CD4-positive, alpha-beta T cell treated with Interleukin-17A for 1 hour (primary cell): ENCODE data around the gene MN1.

ENCODE experiments used
- DNase-seq: peaks from one replicate; pipeline ENCODE4 v3.0.0-alpha.2; 2020

The MN1 gene

GRCh38 chr22:27731621-27732020 lies 69.9 kb downstream of the MN1 start:
- DNase-seq = no peak

DNA sequence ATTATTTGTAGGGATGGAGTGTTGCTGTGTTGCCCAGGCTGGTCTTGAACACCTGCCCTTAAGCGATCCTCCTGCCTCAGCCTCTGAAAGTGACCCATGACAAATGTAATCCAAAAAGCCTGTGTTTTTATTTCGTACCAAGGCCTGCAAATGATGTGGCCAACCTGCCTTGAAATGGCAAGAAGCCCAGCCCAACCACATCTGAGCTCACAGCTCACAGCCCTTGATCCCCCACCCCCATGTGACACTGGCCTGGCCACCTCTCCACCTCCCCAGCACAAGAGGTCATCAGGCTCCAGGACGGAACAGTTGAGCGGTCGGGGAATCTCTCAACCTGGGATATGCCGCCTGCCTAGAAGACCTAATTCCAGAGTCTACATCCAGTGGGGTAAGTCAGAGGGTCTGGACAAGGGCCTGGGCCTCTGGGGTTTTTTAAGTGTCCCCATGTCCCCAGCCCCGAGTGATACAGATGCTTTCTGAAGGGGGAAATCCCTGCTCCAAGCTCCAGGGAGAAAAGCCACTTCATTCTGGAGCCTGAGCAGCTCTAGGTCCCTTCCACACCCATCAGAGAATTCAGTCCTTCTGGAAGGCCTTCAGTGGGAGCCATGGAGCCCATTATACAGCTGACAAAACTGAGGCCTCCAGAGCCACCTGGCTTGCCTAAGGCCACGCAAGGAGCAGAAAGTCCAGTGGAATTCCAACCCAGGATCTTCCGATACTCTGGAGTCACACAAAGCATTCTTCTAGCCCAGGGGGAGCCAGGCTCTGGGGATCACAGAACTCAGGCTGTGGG lies 70.7 kb downstream of the MN1 start:
- no peak for DNase-seq

GRCh38 chr22:27729246-27729645 lies 72.3 kb downstream of the MN1 start:
- DNase-seq = no peak

DNA sequence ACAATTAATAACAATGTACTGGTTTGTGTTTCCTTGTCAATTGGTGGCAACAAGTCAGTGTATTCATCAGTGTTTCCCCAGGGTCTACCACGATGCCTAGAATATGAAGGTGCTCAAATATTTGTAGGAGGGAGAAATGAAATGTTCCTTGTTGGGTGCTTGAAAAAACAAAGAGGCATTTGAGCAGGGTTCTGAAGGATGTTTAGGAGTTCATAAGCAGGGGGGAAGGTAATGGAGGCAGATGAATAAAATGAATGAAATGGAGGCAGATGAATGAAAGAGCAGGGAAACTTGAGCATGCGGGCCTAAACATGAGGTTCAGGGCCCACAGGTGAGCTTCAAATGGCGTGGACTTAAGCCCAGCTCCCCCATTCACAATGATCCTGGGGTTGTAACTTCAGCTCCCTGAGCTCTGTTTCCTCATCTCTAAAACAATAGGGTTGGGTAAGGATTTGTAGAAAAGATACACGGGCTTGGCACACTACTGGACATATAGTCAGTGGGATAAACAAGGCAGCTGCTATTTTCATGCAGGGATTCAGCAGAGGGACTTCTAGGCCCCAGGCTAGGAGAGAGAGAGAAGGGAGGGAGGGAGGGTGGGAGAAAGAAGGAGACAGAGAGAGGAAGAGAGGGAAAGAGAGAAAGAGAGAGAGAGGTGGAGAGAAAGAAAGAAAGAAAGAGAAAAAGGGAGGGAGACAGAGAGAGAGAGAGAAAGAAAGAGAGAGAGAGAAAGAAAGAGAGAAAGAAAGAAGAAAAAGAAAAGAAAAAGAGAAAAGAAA lies 73.7 kb downstream of the MN1 start:
- DNase-seq = no peak

DNA sequence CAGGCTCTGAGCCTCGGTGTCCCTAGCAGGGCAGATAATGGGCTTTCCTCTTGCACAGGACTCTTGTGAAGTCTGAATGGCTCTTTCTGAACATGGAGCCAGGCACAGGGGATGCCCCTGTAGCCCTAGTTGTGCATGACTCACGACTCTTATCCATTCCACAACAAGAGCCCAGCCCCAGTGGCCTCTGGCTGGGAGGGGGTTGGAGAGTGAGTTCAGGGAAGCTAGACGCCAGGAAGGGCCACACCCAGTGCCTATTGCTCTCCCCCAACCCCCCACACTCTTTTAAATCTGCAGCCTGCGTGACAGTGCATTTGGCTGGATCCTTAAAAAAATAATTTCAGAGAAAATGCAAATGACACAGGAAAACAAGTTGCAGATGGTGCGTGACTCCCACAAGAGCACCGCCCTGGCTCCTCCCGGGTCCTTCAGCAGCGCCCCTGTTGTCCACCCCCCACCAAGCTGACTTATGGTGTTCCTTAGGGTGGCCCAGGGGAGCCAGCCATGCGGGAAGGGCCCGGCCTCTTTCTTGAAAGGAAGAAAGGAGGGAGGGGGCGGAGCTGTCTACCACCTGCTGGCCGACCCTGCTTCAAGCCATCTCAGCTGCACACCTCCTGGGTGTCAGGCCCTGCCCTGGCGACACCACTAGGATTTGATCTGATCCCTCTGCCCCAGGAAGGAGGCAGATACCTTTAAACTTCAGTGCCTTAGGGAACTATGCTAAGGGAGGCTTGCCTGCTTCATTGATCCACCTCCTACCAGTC lies 74.7 kb downstream of the MN1 start:
- DNase-seq = no peak

- no peak for DNase-seq
Measured at GRCh38 chr22:27726331-27726685, 75.2 kb downstream of the MN1 start.

- DNase-seq = no peak
Measured at GRCh38 chr22:27725661-27726060, 75.9 kb downstream of the MN1 start.

DNA sequence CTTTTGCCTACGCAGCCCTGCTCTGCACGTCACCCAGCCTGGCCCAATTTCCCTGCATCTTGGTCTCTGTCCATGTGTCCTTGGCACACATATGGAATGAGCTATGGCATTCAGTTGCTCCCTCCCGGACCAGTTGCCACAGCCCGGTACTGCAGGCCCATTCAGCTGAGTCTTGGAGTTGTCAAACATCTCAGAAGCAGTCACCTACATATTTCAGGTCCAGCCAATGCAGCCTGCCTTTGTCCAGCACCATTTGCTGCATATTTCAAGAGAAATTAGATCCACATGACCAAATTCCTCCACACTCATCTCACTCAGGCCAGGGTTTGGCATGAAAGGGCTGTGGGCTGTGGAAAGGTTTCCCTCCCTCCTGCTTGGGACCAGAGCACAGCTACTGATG lies 76.8 kb downstream of the MN1 start:
- no peak for DNase-seq

DNA sequence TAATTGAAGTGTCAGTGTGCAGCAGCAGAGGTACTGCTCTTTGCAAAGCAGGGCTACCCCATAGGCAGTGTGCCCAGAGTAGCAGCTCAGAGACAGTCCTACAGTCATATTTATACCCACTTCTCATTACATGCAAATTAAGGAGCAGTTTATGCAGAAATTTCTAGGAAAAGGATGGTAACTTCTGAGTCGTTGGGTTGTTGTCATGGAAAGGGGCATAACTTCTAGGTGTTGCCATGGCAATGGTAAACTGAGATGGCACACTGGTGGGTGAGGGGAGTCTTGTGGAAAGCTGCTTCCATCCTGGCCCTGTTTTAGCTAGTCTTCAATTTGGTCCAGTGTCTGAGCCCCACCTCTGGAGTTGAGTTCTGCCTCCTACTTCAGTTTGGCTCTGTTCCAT lies 77.4 kb downstream of the MN1 start:
- no peak for DNase-seq

DNA sequence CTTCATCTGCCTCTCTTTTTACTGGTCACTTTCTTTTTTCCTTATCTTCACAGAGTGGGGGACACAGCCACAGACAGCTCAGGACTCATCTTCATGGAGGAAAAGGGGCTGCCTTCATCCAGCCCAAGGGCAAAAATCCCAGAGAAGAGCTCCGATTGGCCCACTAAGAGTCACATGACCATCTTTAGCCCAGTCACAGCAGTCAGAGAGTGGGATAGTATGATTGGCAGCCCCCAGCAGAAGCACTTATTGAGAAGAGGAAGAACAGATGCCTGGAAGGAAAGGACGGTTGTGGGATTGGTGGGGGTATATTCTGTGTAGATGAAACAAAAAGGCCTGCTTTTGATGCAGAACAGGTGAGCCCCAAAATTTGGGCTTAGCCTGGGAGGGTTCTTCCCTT lies 77.8 kb downstream of the MN1 start:
- no peak for DNase-seq

DNA sequence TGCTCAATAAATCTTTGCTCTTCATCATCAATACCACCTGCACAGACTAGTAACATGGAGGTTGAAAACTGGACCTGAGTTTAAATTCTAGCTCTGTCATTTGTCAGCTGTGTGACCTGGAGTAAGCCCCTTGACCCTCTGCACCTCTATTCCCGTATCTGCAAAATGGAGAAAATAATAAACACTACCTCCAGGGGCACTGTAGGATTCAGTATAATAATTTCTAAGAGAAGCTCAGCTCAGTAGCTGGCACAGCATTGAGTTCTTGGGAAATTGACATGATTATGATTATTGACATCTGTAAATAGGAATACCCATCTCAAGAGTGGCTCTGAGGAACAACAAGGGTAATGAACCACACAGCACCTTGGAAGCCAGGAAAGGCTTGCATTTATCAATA lies 78.4 kb downstream of the MN1 start:
- no peak for DNase-seq

GRCh38 chr22:27720860-27721259 lies 80.7 kb downstream of the MN1 start:
- no peak for DNase-seq

DNA sequence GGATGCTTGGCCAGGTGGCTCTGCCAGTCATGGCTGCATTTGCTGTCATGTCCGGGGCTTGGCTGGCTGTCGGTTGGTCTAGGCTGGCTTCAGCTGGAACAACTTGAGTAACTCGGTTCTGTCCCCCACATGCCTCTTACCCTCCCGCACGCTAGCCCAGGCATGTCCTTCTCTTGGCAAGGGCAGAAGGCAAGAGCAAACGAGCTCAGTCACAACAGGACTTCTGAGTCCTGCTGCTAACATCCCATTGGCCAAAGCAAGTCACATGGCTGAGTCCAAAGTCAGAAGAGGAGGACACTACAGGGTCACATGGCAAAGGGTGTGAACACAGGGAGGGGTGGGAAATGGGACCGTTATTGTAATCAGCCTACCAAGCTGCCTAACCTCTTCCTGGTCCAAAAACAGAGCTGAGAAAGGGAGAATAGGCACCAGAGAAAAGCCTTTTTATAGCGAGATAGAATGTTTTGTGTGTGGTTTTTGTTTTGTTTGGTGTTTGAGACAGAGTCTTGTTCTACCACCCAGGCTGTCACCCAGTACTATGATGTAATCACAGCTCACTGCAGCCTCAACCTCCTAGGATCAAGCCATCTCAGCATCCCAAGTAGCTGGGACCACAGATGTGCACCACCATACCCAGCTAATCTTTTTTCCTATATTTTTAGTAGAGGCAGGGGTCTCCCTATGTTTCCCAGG lies 81.9 kb downstream of the MN1 start:
- DNase-seq = no peak

DNA sequence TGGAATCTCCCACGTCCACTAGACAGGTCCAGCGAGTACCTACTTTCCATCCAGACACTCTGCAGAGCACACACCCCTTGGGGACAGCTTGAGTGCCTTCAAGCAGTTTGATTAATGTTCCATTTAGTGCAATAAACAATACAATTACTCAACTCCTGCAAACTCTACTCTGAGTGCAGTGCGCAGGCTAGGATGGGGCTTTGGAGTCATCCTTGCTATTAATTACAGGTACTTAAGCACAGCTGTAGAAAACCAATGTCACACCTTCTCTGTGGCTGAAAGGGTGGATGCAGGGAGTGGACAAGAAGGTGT lies 82.6 kb downstream of the MN1 start:
- no peak for DNase-seq

DNA sequence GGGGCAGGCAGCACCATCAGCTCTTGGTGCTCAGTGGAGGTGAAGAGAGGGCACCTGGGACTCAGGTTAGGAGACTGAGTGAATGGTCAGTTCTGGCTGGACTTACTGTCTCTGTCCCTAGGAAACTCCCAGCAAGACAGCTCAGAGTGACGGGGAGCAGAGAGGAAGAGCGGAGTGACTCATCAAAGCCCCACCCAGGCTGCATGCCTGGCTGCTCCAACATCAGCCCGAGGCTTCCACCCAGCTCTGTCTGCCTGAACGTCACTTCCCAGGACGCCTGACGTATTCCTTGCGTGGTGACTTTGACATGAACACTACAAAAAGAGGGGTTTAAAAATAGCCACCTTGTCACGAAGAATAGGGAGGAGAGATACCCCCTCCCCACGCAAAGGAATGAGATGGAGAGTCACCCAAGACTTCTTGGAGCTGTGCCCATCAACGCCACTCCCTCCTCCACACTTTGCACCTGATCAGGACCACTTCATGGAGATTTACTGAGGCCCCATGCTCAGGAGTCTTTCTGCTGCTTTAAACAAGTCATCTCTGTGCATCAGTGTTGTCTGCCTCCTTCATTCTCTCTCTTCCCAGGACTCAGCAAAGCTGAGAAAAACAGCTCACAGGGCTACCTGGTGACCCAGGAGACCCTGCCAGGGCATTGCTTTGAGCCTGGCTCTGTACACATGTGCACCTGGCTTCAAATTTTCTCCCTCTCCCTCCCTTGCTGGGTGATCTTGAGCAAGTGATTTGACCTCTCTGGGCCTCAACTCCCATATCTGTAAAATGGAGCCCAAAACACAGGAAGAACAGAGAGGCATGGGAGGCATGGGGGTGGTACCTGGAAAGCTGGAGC lies 83.1 kb downstream of the MN1 start:
- DNase-seq = peak; percentile 5

DNA sequence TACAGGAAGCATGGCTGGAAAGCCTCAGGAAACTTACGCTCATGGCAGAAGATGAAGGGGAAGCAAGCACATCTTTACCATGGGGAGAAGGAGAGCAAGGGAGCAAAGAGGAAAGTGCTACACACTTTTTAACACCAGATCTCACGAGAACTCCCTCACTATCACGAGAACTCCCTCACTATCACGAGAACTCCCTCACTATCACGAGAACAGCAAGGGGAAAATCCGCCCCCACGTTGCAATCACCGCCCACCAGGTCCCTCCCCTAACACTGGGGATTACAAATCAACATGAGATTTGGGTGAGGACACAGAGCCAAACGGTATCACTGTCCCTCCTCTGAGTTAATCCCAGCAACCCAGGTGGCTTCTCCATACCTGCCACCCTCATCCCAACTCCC lies 84.5 kb downstream of the MN1 start:
- no peak for DNase-seq

DNA sequence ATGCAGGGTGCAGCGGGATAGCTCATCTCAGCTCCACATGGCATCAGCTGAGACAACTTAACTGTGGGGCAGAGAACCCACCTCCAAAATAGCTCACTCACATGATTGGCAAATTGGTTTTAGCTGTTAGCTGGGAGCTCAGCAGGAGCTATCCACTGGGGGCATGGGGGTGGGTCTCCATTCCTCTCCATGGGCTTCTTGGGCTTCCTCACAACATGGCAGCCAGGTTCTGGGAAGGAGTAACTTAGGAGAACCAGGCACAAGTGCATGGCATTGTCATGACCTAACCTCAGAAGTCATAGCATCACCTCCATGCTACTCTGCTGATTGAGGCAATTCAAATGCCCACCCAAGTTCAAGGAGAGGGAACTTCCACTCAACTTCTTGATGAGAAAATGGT lies 85.5 kb downstream of the MN1 start:
- DNase-seq = no peak

GRCh38 chr22:27715106-27715505 lies 86.5 kb downstream of the MN1 start:
- no peak for DNase-seq

- no peak for DNase-seq
Measured at GRCh38 chr22:27714068-27714467, 87.5 kb downstream of the MN1 start.

- no peak for DNase-seq
Measured at GRCh38 chr22:27713461-27713860, 88.1 kb downstream of the MN1 start.

DNA sequence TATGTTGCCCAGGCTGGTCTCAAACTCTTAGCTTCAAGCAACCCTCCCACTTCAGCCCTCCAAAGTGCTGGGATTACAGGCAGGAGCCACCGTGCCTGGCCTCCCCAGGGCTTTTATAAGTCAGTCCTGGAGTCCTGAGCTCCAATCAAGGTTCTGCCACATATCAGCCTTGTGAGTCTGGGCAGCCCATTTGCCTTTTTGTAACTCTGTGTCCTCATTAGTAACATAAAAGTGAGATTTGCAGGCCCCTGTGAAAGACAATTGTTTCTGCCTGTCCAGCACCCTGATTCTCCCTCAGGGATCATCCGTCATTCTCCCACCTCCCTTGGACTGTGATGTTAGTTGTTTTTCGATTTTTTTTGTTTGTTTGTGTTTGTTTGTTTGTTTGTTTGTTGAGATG lies 89.8 kb downstream of the MN1 start:
- DNase-seq = no peak

- no peak for DNase-seq
Measured at GRCh38 chr22:27711012-27711411, 90.5 kb downstream of the MN1 start.
